ENCODE data around the gene PPP1CB. TPM values are rescaled to one million over a fixed set of nuclear protein-coding genes. Genes with fewer than 3 reads are reported as not detected.
"Not testable (repeated sequence)": the region's sequence is repeated elsewhere in the genome, so short reads cannot be mapped to it uniquely, and the experiment has no call there.

PPP1CB gene
- total RNA-seq, 2 donors from 2014 or later: 207 to 227 TPM

GRCh38 chr2:28725021-28725711 is 26.5 kb upstream of the PPP1CB start:
- Mint-ChIP-seq H3K36me3 (ENCODE audit: low read depth) (no peaks in the 10 kb centered on the region), H3K27me3 (no peaks in the 10 kb centered on the region), H3K4me1 (peaks cover under 1% of the 10 kb centered on the region), H3K4me3 (no peak overlapping the region), H3K9me3 (no peaks in the 10 kb centered on the region), H3K27ac (no peak overlapping the region)
- no peak for ATAC-seq (replicated peaks)

- no peaks in the 10 kb centered on the region for H3K36me3 Mint-ChIP-seq (ENCODE audit: low read depth)
- H3K9me3 Mint-ChIP-seq: no peaks in the 10 kb centered on the region
- no peak for ATAC-seq (replicated peaks)
These were observed 25.5 kb upstream of the PPP1CB start for GRCh38 chr2:28726177-28726576.

DNA sequence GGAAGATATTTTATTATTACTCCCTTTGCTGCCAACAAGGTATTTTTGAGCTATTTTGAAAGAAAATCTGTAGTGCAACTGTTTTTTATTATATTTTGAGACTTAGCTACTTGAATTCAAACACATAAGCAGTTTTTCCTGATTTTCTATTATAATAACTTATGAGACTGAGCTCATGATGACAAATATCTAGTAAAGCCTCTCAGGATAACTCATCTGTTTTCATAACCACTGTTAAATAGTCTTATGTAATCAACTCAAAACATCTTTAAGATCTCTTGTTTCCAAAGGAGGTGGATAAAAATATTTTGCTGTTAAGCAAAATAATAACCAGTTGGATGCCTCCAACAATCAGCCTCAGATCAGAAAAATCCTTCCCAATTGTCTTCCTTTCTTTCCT is 21.9 kb upstream of the PPP1CB start:
- peak; percentile 44 for ATAC-seq (replicated peaks)
- Mint-ChIP-seq H3K27me3 (no peaks in the 10 kb centered on the region), H3K4me3 (no peak overlapping the region), H3K27ac (peak overlapping the region; percentile 23), H3K9me3 (no peaks in the 10 kb centered on the region), H3K4me1 (peaks cover 4% of the 10 kb centered on the region), H3K36me3 (ENCODE audit: low read depth) (no peaks in the 10 kb centered on the region)

More at GRCh38 chr2:28726177-28726576, 25.5 kb upstream of the PPP1CB start:
- Mint-ChIP-seq H3K4me1 (peaks cover 4% of the 10 kb centered on the region), H3K27me3 (no peaks in the 10 kb centered on the region), H3K27ac (no peak overlapping the region), H3K4me3 (no peak overlapping the region)

- H3K36me3 Mint-ChIP-seq (ENCODE audit: low read depth): no peaks in the 10 kb centered on the region
- H3K4me3 Mint-ChIP-seq: no peak overlapping the region
- H3K9me3 Mint-ChIP-seq: no peaks in the 10 kb centered on the region
- peaks cover 4% of the 10 kb centered on the region for H3K4me1 Mint-ChIP-seq
- H3K27me3 Mint-ChIP-seq: no peaks in the 10 kb centered on the region
- no peak for ATAC-seq (replicated peaks)
- H3K27ac Mint-ChIP-seq: no peak overlapping the region
These were observed 20.9 kb upstream of the PPP1CB start for GRCh38 chr2:28730641-28731146.

GRCh38 chr2:28735511-28735910 is 16.1 kb upstream of the PPP1CB start:
- H3K4me3 Mint-ChIP-seq: no peak overlapping the region
- H3K4me1 Mint-ChIP-seq: peaks cover under 1% of the 10 kb centered on the region
- no peak for ATAC-seq (replicated peaks)
- H3K27ac Mint-ChIP-seq: no peak overlapping the region
- no peaks in the 10 kb centered on the region for H3K36me3 Mint-ChIP-seq (ENCODE audit: low read depth)
- peaks cover 4% of the 10 kb centered on the region for H3K9me3 Mint-ChIP-seq
- H3K27me3 Mint-ChIP-seq: no peaks in the 10 kb centered on the region

- H3K27me3 Mint-ChIP-seq: no peaks in the 10 kb centered on the region
- H3K4me1 Mint-ChIP-seq: no peaks in the 10 kb centered on the region
- peaks cover 4% of the 10 kb centered on the region for H3K9me3 Mint-ChIP-seq
- no peak for ATAC-seq (replicated peaks)
- H3K36me3 Mint-ChIP-seq (ENCODE audit: low read depth): no peaks in the 10 kb centered on the region
- no peak overlapping the region for H3K27ac Mint-ChIP-seq
- no peak overlapping the region for H3K4me3 Mint-ChIP-seq
These were observed 15.6 kb upstream of the PPP1CB start for GRCh38 chr2:28736034-28736433.

GRCh38 chr2:28737655-28738054 is 14.0 kb upstream of the PPP1CB start:
- no peaks in the 10 kb centered on the region for H3K36me3 Mint-ChIP-seq (ENCODE audit: low read depth)

DNA sequence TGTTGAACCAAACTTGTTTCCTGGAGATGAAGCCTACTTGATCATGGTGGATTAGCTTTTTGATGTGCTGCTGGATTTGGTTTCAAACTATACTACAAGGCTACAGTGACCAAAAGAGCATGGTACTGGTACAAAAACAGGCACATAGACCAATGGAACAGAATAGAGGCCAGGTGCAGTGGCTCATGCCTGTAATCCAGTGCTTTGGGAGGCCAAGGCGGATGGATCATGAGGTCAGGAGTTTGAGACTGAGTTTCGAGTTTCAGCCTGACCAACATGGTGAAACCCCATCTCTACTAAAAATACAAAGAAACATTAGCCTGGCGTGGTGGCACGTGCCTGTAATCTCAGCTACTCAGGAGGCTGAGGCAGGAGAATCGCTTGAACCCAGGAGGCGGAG is 9.0 kb upstream of the PPP1CB start:
- not testable (repeated sequence) for H3K27me3 Mint-ChIP-seq; H3K36me3 Mint-ChIP-seq (ENCODE audit: low read depth); H3K27ac Mint-ChIP-seq; H3K9me3 Mint-ChIP-seq; H3K4me3 Mint-ChIP-seq; ATAC-seq (replicated peaks); H3K4me1 Mint-ChIP-seq

More at GRCh38 chr2:28737655-28738054, 14.0 kb upstream of the PPP1CB start:
- H3K27me3 Mint-ChIP-seq: no peaks in the 10 kb centered on the region
- ATAC-seq (replicated peaks): no peak
- no peaks in the 10 kb centered on the region for H3K4me1 Mint-ChIP-seq
- H3K4me3 Mint-ChIP-seq: no peak overlapping the region
- peaks cover 4% of the 10 kb centered on the region for H3K9me3 Mint-ChIP-seq
- H3K27ac Mint-ChIP-seq: no peak overlapping the region

- no peak overlapping the region for H3K4me3 Mint-ChIP-seq
- H3K27me3 Mint-ChIP-seq: no peaks in the 10 kb centered on the region
- H3K4me1 Mint-ChIP-seq: peaks cover 24% of the 10 kb centered on the region
- no peak overlapping the region for H3K27ac Mint-ChIP-seq
- no peaks in the 10 kb centered on the region for H3K36me3 Mint-ChIP-seq (ENCODE audit: low read depth)
- ATAC-seq (replicated peaks): no peak
- no peaks in the 10 kb centered on the region for H3K9me3 Mint-ChIP-seq
These were observed 6.4 kb upstream of the PPP1CB start for GRCh38 chr2:28745225-28745624.

GRCh38 chr2:28745876-28746275 is 5.8 kb upstream of the PPP1CB start:
- H3K27ac Mint-ChIP-seq: no peak overlapping the region
- ATAC-seq (replicated peaks): no peak
- H3K4me3 Mint-ChIP-seq: no peak overlapping the region
- no peaks in the 10 kb centered on the region for H3K36me3 Mint-ChIP-seq (ENCODE audit: low read depth)
- peaks cover 28% of the 10 kb centered on the region for H3K4me1 Mint-ChIP-seq
- no peaks in the 10 kb centered on the region for H3K27me3 Mint-ChIP-seq
- no peaks in the 10 kb centered on the region for H3K9me3 Mint-ChIP-seq

- Mint-ChIP-seq H3K27ac (no peak overlapping the region), H3K36me3 (ENCODE audit: low read depth) (peaks cover 5% of the 10 kb centered on the region), H3K4me3 (no peak overlapping the region), H3K4me1 (peaks cover 28% of the 10 kb centered on the region), H3K27me3 (no peaks in the 10 kb centered on the region), H3K9me3 (no peaks in the 10 kb centered on the region)
- no peak for ATAC-seq (replicated peaks)
These were observed 5.1 kb upstream of the PPP1CB start for GRCh38 chr2:28746429-28747111.

DNA sequence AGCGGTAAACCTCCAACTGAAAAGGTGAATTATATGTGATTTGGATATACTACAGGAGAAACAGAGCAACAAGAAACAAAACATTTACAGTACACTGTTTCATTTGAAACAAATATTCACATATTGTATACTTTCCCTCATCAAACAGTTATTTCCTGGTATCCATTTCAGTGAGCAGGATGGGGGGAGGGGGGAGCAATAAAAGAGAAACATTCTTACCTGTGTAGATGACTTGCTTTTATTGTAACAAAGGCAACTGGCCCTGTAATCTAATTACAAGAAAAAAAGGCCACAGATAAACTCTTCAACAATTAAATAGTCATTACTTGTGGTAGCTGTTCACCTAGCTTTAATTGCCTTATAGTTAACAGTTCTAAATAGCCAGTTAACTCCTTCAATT is 3.9 kb upstream of the PPP1CB start:
- H3K4me3 Mint-ChIP-seq: peak overlapping the region; percentile 82
- H3K4me1 Mint-ChIP-seq: peaks cover 28% of the 10 kb centered on the region
- no peak for ATAC-seq (replicated peaks)

DNA sequence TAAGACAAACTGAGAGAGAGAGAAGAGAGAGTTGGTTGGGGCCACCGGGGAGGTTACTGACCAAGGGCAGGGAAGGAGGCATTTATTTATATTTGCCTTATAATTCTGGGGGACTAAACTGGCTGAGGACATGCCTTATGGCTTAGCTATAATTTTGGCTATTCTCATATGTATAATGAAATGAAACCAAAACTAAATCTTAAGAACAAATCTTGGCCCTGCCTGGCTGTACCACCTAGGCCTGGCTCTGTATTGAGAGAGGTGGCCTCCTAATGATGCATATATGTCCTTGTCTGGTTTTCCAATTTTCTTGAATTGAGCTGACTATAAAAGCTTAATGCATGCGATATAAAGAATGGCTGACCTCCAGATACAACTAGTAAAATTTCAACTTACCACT is 3.5 kb upstream of the PPP1CB start:
- no peak for ATAC-seq (replicated peaks)
- peak overlapping the region; percentile 82 for H3K4me3 Mint-ChIP-seq
- H3K9me3 Mint-ChIP-seq: no peaks in the 10 kb centered on the region
- no peaks in the 10 kb centered on the region for H3K27me3 Mint-ChIP-seq
- H3K4me1 Mint-ChIP-seq: peaks cover 28% of the 10 kb centered on the region
- peak overlapping the region; percentile 97 for H3K27ac Mint-ChIP-seq
- peaks cover 21% of the 10 kb centered on the region for H3K36me3 Mint-ChIP-seq (ENCODE audit: low read depth)

More for the DNA sequence above, 3.9 kb upstream of the PPP1CB start:
- H3K36me3 Mint-ChIP-seq (ENCODE audit: low read depth): peaks cover 17% of the 10 kb centered on the region
- H3K27ac Mint-ChIP-seq: peak overlapping the region; percentile 97
- H3K27me3 Mint-ChIP-seq: no peaks in the 10 kb centered on the region
- no peaks in the 10 kb centered on the region for H3K9me3 Mint-ChIP-seq

GRCh38 chr2:28748941-28749340 is 2.7 kb upstream of the PPP1CB start:
- Mint-ChIP-seq H3K9me3 (no peaks in the 10 kb centered on the region), H3K36me3 (ENCODE audit: low read depth) (peaks cover 27% of the 10 kb centered on the region), H3K27me3 (no peaks in the 10 kb centered on the region), H3K4me1 (peaks cover 28% of the 10 kb centered on the region), H3K27ac (peak overlapping the region; percentile 97), H3K4me3 (peak overlapping the region; percentile 96)
- no peak for ATAC-seq (replicated peaks)

- ATAC-seq (replicated peaks): no peak
- Mint-ChIP-seq H3K9me3 (no peaks in the 10 kb centered on the region), H3K4me1 (peaks cover 32% of the 10 kb centered on the region), H3K4me3 (peak overlapping the region; percentile 96), H3K27ac (peak overlapping the region; percentile 90), H3K36me3 (ENCODE audit: low read depth) (peaks cover 32% of the 10 kb centered on the region), H3K27me3 (no peaks in the 10 kb centered on the region)
These were observed 2.1 kb upstream of the PPP1CB start for GRCh38 chr2:28749526-28749925.

All from activated T-helper 17 cell treated with anti-CD3 and anti-CD28 coated beads, Interleukin-2, amount 50 U/mL, for 72 hours (primary cell).